Subcutaneous adipose tissue (tissue), 4 donors: ENCODE results near the gene RSRC1. TPM values are rescaled to one million over a fixed set of nuclear protein-coding genes. Genes with fewer than 3 reads are reported as not detected.

Experiments used
- CTCF ChIP-seq: fragments of 450-650 bp; IDR thresholded peaks from one replicate; pipeline ENCODE4 v1.5.1; 2016; ENCODE audit warnings: low read depth, mild to moderate bottlenecking, control low read depth, antibody characterized with exemption, moderate library complexity
- total RNA-seq, 4 donors: library from RNA; depleted of rRNA; stranded (reverse); fragments of >200 nt; gene quantifications; one replicate each; pipeline ENCODE4 v1.1.0, GENCODE V29; 2016

The RSRC1 gene
- total RNA-seq, 4 donors from 2014 or later, result 64.3 to 75.0 (median 68.4) TPM

GRCh38 chr3:158456114-158456513, 346.2 kb downstream of the RSRC1 start:
- TF ChIP-seq CTCF, result no peak

- TF ChIP-seq CTCF, result no peak
These were observed 348.6 kb downstream of the RSRC1 start for GRCh38 chr3:158458464-158458863.

- TF ChIP-seq CTCF, result no peak
These were observed 351.0 kb downstream of the RSRC1 start for GRCh38 chr3:158460926-158461325.

GRCh38 chr3:158463556-158463955, 353.7 kb downstream of the RSRC1 start:
- no peak for TF ChIP-seq CTCF

- TF ChIP-seq CTCF, result no peak
These were observed 355.2 kb downstream of the RSRC1 start for GRCh38 chr3:158465074-158465473.

GRCh38 chr3:158470944-158471638, 361.2 kb downstream of the RSRC1 start:
- no peak for TF ChIP-seq CTCF

- TF ChIP-seq CTCF, result no peak
These were observed 361.9 kb downstream of the RSRC1 start for GRCh38 chr3:158471639-158472294.
